DMS 273 (cell line): ENCODE results near the gene REG1B.
"Not testable (repeated sequence)": the region's sequence is repeated elsewhere in the genome, so short reads cannot be mapped to it uniquely, and the experiment has no call there.

Experiments used
- DNase-seq: peaks from one replicate; lab custom pipeline; 2025; ENCODE audit not compliant: unreplicated experiment; lab: John Stamatoyannopoulos, UW

Gene REG1B

DNA sequence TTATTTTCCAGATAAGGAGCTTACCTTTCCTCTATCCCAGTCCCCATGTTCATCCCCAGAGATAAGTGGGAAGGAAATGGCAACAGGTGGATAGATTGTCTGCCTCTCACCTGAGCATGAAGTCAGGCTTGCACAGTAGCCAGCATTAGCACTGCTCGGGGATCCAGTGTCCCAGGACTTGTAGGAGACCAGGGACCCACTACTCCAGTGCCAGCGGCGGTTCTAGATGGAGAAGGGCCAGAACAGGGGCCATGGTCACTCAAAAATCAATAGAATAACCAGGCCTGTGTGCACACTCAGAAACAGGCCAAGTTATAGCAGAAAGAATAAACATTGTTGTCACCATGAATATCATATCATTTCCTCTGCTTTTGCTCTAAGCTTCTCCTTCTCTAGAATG, 2.4 kb downstream of the REG1B start:
- DNase-seq: no peak

DNA sequence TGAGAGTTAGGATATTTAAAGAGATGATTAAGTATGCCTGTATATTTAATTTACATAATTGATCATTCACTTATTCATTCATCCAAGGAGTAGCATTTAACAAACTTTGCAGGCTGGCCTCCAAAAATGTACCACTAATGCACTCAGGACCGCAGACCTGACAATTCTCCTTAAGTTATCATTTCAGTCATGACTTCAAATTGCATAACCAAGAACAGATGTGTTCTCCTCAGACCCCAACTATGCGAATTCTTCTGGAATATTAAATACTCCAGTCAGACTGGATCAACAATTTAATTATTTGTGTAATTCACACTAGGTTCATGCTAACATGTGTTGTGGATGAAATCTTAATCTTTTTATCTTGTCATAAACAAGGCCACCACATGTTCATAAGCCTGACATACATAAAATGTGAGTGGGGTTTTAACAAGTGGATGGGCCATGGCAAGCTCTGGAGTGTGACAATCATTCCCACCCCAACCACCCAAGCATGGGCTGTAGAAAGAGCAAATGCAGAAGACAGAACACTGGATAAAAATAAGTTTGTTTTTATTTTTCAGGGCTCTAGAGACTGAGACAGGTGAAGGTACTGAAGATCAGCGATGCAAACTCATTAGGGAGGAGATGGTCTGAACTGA, 3.2 kb downstream of the REG1B start:
- no peak for DNase-seq

DNA sequence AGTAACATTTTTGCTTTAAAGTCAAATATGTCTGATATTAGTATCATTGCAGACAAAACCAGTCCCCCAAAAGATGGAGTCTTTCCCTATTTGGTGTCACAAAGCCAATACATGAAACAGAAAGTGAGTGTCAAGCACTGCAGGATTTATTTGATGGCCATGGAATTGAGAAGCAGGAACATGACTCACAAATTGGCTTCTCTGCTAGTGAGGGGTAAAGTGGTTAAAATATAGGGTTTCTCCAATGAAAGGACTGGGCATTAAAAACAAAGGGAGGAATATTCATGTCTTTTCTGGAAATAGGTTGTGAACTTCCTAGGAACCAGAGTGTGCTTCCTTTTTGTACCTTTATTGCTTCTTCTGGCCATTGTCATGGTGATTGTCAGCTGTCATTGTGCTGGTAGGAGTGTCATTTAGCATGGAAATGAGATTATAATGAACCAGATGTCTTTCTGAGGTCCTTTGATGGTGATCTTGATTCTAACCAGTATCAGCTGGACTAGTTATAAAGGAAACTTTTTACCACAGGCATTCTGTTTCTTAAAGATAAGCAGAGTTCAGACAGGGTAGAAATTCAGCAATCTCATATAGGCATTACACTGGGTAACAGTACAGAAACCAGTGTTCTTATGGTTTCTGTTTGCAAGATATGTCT, 4.1 kb downstream of the REG1B start:
- no peak for DNase-seq

DNA sequence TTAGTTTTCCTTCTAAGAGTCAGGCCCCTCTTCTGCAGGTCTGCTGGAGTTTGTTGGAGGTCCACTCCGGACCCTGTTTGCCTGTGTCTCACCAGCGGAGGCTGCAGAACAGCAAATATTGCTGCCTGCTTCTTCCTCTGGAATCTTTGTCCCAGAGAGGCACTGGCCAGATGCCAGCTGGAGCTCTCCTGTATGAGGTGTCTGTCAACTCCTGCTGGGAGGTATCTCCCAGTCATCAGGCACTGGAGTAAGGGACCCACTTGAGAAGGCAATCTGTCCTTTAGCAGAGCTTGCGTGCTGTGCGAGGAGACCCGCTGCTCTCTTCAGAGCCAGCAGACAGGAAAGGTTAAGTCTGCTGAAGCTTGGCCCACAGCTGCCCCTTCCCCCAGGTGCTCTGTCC, 4.8 kb downstream of the REG1B start:
- no peak for DNase-seq

DNA sequence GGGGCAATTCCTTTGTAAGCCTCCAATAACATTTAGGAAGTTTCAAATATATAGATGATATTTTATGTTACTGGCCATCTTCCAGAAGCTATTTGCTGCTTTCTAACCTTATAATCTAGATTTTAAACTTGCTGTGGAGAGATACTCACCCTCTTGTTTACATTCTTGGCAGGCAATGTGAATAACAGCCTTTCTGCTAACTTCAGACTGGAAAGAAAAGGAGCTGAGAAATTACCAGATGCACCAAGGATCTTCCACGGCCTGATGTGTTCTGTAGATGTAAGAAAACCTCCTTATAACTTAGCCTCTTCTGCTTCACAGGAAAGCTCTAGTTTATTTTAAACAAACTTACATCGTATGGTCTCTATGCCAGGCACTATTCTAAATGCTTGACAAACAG, 16.7 kb downstream of the REG1B start:
- no peak for DNase-seq

DNA sequence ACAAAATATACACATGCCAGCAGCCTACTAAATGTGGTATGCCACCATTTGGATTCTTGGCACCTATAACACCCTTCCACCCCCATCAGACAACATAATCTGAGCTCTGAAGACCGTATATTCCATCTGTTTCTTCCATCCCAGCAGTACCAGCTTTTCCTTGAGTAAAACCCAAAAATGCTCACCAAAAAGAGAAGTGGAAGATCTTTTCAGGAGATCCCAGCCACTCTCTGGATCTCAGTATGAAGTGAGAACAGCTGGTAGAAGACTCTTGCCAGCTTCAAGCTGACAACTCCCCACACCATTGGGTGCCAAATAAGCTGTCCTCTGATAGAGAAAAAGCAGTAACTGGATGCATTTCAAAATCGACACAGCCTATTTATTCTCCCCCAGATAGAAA, 22.6 kb downstream of the REG1B start:
- no peak for DNase-seq

DNA sequence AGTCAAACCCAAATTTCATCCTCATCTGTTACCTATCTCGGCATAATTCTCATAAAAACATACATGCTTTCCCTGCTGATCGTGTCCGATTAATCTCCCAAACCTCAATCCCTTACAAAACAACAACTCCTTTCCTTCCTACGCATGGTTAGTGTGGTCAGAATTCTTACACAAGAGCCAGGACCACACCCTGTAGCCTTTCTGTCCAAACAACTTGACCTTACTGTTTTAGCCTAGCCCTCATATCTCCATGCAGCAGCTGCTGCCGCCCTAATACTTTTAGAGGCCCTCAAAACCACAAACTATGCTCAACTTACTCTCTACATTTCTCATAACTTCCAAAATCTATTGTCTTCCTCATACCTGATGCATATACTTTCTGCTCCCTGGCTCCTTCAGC, 33.0 kb downstream of the REG1B start:
- not testable (repeated sequence) for DNase-seq

DNA sequence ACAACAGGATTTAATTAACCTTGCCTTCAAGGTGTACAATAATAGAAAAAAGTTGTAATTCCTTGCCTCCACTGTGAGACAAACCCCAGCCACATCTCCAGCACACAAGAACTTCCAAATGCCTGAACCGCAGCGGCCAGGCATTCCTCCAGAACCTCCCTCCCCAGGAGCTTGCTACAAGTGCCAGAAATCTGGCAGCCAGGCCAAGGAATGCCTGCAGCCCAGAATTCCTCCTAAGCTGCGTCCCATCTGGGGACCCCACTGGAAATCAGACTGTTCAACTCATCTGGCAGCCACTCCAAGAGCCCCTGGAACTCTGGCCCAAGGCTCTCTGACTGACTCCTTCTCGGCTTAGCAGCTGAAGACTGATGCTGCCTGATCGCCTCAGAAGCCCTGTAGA, 34.3 kb downstream of the REG1B start:
- DNase-seq: not testable (repeated sequence)

DNA sequence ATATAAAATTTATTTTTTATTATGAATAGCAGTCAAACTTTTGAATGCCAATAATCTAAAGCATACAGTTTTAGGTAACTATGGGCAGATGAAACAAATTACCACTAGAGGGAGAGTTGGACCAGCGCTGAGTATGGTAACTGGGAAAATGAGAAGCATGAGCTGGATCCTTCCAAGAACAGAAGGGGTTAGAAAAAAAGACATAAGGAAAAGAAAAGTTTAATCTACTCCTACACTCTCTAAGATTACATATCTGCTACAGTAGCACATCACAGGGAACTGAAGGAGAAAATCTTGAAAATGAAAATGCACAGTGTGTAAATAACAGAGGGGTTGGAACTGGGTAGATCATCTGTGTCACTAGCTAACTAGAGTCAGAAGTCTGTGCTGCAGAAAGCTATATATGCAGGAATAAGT, 46.8 kb downstream of the REG1B start:
- DNase-seq: peak; percentile 10

DNA sequence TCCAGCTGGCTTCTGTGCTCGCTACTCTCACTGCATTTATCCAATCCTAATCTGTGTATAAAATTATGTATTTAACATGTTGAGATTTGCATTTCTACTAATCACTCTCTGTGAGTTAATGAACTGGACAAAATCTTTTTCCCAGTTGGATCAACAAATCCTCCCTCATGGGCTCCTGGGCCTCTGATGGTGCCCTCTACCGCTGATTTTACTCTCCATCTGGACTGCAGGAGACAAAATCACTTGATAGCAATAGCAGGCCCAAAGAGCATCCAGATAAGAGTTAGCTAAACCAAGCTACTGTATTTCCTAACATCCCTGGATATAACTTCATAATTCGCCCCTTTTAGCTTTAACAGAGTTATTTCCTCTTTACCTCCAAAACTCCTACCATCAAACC, 47.8 kb downstream of the REG1B start:
- no peak for DNase-seq
